UCSD-AML1 (cell line): ENCODE data around the gene PLK2.

Experiments used
- DNase-seq: peaks from one replicate; lab custom pipeline; 2025; ENCODE audit not compliant: unreplicated experiment; lab: John Stamatoyannopoulos, UW

PLK2 gene

DNA sequence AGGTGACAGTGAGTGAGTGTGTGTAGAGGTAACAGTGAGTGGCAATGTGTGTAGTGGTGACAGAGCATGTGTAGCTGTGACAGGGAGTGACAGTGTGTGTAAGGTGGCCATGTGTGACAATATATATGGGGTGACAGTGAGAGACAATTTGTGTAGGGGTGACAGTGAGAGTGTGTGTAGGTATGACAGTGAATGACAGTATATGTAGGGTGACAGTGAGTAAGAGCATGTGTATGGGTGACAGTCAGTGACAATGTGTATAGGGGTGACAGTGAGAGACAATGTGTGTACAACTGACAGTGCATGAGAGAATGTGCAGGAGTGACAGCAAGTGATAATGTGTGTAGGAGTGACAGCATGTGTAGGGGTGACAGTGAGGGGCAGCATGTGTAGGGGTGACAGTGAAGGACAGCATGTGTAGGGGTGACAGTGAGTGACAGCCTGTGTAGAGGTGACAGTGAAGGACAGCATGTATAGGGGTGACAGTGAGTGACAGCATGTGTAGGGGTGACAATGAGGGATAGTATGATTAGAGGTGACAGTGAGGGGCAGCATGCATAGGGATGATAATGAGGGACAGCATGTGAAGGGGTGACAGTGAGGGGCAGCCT is 21.3 kb upstream of the PLK2 start:
- no peak for DNase-seq

DNA sequence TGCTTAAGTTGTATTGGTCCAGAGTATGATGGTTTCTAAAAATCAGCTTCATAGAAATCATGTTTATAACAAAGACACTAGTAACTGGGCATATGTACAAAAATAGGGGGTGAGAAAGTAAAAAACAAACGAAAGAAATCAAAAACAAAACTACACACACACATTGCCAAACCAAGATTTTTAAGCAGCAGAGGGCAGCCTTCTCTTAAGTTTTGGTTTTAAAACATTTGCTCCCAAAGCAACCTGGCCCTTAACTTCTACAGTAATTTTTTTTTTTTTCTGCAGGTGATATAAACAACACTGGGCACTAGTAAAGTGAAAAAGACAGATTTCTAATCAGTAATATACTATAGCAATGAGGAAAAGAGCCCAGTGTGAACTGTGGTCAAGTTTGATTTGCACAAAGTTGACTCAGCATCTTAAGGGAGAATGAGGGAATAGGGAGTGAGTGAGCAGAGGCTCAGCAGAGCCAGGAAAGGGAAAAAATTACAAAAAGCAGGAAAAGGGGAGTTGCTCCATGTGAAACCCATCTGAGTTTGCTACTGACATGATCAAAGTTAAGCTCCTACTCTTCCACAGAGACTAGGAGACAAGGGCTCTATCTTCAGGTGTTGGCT is 18.0 kb upstream of the PLK2 start:
- DNase-seq: no peak

DNA sequence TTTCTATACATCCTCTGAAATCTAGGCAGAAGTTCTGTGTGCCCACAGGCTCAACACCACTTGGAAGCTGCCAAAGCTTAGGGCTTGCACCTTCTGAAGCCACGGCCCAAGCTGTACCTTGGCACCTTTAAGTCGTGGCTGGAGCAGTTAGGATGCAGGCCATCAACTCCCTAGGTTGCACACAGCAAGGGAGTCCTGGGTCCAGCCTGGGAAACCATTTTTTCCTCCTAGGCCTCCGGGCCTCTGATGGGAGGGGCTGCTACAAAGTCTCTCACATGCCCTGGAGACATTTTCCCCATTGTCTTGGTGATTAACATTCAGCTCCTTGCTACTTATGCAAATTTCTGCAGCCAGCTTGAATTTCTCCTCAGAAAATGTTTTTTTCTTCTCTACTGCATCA is 15.5 kb upstream of the PLK2 start:
- no peak for DNase-seq

DNA sequence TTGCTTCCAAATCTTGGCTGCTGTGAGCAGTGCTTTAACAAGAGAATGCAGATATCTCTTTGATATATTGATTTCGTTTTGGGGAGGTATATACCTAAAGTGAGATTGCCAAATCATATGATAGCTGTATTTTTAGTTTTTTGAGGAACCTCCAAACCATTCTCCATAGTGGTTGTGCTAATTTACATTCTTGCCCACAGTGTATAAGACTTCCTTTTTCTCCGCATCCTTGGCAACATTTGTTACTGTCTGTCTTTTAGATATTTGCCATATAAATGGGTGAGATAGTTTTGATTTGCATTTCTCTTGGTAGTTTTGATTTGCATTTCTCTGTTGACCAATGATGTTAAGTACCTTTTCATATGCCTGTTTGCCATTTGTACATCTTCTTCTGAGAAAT is 10.0 kb upstream of the PLK2 start:
- no peak for DNase-seq

DNA sequence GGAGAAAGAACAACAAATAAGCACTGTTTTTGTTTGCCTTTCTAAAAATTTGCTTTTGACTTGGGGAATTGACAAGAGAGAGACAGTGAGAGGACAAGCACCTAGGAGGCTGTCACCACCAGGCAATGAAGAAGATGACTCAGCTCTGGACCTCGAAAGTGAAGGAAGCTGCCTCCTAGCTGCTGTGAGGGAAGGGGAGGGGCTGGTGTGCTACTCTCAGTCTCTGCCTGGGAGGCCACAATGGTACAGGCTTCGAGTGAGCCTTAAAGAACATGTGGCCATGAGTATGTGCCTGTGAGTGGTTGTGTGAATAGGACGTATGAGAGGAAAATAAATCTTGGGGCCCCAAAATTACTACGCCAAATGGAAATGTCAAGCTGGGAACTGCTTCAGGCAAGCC is 7.1 kb upstream of the PLK2 start:
- DNase-seq: peak; percentile 47

DNA sequence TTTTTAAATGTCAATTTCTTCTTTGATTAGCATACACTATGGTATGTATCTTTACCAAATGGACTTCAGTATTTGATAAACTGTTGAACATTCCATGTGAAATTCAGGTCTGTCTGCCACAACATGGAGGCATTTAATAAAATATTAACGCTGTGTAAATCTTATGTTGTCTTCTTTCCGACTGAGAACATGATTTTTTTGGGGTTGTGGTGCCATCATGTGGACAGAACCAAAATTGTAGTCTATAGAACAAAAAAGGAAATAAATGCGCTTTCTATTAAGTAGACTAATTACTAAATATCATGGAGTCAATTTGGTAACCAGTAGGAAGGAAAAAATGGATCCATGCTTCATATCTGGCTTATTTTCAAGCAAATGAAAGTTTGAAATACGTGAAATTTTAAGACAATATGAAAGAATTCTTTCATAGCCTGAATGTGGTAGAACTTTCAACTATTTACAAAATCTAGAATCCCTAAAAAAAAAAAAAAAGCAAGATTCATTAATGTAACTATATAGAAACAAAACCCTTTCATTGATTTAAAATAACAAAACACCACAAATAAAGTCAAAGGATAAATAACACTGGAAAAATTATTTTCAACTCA is 2.8 kb upstream of the PLK2 start:
- DNase-seq: no peak

DNA sequence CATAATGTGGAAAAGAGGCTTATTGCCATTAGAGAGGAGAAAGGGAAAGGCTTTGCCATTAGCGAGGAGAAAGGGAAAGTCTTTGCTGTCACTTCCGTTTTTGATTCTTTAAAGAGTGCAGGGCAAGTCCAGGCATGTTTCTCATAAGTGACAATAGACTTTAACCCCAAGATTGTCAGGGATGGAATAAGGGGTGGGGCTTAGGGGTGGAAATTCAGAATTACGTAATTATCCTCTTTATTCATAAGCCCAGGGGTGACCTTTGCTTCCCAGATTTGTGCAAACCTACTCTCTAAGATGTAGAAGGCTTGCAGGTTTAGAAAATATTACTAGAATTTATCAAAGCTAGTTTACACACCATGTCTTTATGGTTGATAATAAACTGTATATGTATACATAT is 2.3 kb upstream of the PLK2 start:
- DNase-seq: no peak

DNA sequence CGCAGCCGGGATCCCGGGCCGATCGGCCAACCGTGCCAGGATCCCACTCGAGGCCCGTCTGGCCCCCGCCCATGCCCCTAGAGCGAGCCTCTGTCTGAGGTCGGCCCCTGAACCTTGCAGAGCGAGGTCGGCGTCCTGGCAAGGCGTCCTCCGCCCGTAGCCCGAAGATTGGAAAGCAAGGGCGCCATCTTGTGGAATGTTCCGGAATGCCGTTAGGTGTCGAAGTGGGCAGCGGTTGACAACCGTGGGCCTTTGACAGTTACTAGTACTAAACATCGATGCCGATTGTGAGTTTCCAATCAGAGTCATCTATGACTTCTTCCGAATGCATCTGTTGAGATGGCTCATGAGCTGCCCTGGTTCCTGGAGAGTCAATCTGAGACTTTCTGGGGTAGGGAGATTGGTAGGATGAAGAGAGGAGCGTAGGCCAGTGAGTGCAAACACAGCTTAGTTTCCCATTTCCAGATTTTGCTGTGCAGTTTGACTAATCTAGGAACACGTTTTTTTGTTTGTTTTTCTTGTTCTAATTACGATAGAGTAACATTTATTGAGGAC is 923 bp upstream of the PLK2 start:
- peak; percentile 93 for DNase-seq

DNA sequence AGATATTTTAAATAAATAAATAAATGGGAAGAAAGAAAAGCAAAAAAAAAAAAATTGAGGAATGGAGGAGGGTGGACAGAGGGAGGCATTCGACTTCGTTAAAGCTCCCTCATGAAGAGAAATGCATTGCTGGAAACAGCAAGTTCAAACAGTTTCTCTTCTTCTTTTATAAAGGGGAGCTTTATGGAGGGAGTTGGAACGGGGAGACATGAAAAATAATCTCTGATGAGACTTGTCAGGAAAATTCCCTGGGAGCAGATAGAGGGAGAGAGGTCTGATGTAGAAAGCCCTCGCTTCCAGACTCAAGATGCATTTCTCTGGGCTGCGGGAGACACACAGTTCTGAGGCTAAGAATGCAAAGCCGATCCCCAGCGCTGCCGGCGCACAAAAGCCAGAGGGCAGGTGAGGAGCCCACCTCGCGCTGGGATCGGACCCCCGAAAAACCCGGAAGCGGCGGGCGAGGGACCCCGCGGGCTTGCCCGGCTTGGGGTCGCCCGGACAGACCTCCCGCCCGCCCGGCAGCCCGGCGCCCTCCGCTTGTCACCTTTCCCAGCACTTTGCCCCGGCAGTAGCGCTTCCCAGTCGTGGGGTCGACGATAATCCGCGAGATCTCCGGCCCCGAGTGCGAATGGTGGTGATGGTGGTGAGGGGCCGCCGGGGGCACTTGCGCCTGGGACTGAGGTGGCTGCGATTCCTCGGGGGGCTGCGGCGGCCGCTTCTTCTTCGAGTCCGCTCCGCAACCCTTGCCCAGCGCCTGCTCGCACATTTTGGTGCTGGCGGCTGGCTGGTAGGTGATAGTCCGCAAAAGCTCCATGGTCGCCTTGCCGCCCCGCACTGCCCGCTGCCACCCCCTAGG is 512 bp downstream of the PLK2 start:
- peak; percentile 61 for DNase-seq

DNA sequence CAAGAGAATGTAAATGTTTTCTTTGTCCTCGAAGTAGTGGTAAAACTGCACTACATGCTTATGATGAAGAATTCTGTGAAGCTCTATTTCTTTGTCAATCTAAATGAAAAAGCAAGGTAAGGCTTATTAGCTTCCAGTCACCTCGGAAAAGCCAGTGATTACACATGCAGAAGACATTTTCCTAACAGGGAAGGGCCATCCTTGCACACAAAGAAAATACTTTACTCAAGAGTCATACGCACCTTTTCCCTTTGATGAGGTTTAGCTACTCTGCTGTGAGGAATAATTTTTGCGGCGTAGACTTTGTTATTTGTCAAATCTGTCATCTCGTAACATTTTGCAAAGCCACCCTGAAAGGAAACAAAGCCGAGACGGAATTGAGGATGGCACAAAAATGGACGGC is 1.1 kb downstream of the PLK2 start:
- no peak for DNase-seq

DNA sequence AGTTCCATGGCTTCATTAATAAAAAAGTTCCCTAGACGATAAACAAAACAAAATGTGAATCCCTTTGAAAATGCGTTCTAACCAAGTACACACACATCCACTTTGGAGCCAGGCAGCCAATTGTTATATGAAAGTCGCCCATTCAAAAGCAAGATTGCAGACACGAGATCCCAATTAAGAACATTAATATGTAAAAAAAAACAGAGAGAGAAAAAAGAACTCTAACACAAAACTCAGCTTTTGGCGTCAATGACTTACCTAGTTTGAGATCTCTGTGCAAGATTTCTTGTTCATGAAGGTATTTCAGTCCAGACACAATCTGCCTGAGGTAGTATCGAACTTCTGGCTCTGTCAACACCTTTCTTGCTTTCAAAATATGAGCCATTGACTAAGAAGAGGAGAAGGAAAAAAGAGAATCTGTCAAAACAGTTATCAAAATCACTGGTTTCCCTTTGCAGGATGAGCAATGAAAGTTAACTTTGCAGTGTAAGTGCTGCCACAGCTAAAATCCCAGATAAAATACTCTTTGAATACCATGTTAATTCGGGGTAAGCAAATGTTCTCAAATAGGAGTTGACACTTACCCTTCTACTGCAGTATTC is 1.6 kb downstream of the PLK2 start:
- no peak for DNase-seq

DNA sequence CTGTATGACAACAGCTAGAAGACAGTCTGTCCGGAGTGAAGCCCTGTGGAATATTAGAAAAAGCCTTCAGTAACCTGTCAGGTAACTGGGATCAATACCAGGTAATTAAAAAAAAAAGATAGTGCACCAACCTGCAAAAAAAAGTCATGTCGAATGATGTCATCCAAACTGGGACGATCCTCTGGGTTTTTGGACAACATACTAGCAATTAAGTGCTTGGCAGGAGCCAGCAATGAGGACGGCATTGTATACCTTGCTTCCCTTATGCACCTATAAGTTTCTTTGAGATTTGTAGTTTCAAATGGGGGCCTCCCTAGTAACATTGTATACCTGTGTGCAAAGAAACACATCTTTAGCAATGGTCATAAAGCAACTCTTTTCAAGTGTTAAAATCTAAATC is 2.8 kb downstream of the PLK2 start:
- no peak for DNase-seq

DNA sequence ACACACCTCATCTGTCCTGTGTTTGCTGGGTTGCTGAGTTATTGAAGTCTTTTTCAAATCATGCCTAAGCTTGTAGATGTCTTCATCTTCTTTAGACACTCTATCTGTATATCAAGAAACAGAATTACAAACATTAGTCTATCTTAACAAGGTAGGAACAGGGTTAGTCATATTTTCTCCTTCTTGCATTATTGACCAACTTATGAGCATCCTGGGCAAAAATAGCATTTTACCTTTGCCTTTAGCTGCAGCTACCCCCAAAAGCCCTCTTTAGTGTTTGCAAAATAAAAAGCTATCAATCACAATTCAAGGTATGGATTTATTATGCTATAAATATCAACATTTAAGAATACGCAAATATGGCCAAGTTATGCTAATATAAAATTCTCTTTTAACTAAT is 3.4 kb downstream of the PLK2 start:
- no peak for DNase-seq

DNA sequence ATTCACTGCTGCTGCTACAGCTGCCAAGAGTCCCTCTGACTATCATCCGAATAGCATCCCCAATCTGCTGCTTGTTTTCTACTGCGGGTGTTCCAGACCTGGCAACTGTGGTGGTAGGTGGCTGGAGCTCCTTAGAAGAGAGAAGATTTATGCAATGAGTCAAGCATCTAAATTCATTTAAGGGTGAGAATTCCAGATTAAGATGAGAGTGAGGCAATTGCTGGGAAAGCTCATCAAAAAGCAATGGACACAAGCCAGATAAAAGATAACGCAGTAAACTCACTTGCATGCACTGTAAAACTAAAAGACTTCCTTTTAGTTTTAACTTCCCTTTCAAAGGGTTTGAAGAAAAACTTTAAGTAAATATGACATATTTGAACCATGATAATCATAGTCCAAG is 3.9 kb downstream of the PLK2 start:
- no peak for DNase-seq

DNA sequence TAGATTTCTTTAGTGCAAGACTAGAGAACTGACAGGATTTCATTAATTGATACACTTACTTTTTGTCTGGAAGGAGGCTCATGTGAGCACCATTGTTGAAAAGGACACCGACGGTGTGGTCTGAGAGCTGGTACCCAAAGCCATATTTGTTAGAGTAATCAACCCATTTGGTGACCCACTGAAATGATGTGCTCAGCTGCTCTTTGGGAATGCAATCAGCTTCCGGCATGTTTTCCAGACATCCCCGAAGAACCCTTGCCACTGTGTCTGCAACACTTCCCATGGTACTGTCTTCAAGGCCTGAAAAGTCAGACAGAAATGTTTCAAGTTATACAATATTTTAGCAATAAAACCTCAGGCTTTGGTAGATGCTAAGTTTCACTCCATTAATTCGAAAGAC is 4.4 kb downstream of the PLK2 start:
- DNase-seq: no peak

DNA sequence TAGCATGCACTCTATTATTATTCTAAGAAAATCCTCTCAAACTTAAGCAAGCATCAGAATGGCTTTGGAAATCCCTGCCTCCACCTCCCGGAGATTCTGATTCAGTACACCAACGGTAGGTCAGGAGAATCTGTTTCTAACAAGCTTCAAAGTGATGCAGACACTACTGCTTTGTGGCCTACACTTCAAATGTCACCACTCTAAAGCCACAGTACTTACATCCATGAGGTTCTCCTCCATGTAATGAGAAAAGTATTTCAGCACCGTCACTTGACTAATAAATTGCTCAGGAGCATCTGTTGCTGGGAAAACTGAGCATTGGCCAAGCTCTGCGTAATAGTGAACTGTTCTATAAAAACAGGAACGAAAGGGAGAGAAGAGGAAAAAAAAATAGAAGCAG is 4.8 kb downstream of the PLK2 start:
- no peak for DNase-seq

DNA sequence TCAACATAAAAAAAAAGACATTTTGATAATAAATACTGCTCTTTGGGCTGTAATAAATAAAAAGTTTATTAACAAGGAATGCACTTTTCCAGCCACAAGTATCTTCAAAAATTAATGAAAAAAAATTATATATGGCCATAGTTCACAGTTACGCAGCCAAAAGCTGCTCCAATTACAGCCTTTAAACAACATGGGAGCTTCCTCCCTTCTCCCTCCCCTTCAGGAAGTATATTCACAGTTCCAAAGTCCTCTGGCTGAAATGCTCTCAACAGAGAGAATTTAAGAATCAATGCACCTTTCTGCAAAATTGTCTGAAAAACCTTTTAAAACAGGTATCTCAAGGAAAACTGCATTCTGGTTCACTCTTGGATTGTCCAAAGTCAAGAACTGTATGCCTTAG is 5.9 kb downstream of the PLK2 start:
- DNase-seq: no peak

DNA sequence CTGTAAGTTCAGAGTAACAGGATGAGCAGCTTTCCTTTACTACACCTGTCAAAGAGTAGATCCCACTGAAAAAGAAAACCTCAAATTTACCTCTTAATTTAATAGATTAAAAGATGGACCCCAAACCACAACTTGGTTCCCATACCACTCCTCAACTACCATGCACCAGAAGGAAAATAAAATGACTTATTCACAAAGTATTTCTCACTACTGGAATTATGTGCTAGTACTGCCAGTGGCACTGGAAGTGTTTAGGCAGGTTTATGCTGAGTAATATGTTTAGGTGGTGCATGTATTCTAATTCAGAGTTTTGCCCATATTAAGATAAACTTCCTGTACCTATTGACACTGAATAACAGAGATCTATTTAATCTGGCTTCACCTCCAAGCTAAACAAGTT is 6.6 kb downstream of the PLK2 start:
- DNase-seq: no peak

DNA sequence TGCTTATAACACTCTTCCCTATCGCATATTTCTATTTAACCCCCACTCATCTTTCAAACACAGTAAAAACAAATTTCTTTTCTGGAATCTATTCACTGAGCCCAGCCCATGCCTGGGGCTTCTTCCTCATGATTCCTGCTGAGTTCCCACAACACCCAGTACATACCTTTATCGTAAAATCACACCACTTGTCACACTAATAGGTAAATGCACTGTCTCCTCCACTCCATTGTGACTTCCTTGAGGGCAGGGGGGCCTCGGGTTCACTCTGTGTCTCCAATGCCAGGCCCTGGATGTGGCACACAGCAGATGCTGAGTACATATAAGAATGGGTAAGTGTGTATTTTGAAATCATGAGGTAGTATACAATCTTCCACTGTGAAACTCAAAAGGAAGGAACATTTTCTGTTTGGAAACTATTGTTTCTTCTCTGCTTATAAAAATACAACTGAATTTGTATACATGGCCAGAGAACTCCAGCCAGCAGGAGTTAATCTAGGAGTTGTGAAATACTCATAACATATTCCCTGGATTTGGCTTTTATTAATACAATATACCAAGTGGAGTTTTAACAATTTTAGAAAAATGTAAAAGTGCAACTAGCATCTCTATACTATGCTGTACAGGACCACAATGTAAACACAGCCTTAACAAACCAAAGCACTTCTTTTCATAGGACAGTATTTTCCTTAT is 7.2 kb downstream of the PLK2 start:
- no peak for DNase-seq

DNA sequence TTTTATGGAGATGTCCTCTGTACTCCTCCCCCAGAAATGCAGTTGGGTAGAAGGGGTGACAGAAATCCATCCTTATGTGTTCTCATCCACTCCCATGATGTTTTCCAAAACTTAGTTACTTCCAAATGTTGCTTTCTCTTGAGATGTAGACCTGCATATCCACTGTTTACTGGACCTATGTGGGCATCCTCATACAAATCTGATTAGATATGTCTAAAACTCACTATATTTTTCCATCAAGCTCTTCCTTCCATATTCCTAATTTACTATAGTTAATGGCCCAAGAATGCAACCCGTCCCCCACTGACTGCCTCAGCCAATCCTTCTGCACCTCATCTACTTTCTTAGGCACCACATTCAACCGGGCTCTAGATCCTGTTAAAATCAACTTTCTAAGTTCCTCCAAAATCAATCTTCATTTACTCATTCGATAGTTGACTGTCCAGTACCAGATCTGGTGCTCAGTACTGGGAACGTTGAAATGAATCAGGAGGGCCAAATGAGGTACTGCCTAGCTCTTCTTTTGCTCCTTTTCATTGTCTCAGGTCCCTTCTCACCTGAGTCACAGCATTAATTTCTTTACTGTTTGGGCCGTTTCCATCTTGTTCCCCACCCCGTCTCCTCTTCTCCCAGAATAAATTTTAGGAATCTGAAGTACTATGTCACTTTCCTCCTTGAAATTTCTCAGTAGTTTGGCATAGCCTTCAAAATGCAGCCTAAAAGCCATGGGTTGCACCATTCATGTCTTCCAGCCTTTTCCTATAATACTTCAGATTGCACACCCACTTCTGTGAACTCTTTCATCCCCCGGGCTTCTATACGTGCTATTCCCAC is 7.9 kb downstream of the PLK2 start:
- DNase-seq: no peak
